ENCODE measurements around the gene AMH.

DNA sequence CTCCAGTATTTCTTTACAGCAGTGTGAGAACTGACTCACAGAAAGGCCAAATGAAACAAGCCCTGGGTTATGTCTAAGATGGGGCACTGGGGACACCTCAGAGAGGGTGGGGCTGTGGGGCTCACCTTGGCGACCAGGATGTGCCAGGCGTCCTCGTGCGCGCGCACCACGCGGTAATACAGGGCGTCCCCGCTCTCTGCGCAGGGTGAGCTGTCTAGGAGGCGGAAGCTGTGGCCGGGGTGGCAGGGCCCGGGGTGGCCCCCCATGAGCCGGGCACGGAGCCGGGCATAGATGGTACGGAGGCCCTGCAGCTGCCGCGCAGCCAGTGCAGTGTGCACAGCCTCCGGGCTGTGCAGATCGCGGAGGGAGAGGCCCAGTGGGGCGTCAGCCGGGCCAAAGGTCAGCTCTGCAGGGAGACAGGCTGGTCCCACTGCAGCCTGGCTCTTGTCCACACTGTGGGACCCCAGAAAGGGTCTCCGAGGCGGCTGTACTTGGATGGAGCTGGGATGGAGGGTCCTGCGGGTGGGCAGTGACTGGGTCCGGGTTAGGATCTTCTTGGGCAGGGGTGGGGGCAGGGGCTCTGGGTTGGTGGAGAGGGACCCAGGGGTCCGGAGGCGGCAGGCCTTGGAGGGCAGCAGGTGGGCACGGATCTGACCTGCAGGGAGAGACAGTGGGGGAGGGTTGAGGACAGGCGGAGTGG lies 29.5 kb downstream of the AMH start:
- TF ChIP-seq, protein P1, sequence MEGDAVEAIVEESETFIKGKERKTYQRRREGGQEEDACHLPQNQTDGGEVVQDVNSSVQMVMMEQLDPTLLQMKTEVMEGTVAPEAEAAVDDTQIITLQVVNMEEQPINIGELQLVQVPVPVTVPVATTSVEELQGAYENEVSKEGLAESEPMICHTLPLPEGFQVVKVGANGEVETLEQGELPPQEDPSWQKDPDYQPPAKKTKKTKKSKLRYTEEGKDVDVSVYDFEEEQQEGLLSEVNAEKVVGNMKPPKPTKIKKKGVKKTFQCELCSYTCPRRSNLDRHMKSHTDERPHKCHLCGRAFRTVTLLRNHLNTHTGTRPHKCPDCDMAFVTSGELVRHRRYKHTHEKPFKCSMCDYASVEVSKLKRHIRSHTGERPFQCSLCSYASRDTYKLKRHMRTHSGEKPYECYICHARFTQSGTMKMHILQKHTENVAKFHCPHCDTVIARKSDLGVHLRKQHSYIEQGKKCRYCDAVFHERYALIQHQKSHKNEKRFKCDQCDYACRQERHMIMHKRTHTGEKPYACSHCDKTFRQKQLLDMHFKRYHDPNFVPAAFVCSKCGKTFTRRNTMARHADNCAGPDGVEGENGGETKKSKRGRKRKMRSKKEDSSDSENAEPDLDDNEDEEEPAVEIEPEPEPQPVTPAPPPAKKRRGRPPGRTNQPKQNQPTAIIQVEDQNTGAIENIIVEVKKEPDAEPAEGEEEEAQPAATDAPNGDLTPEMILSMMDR (IDR thresholded peaks at IDR 0.05), result no peak
- TF ChIP-seq POLR2A (IDR thresholded peaks at IDR 0.05), result no peak

All from thyroid gland (tissue), 4 donors.